K562 (cell line): Measurements from ENCODE around the gene ZNF584. TPM values are rescaled to one million over a fixed set of nuclear protein-coding genes. Genes with fewer than 3 reads are reported as not detected.

Experiments used
- GTF2E2 ChIP-seq: fragments of 200-800 bp; sonication (Bioruptor generic); IDR thresholded peaks from 2 replicates; pipeline ENCODE4 v1.6.1; 2016; ENCODE audit warnings: missing genetic modification characterization, missing compliant biosample characterization
- HDAC8 ChIP-seq: fragments of 450-650 bp; IDR thresholded peaks from 2 replicates; pipeline ENCODE4 v1.6.1; 2016; ENCODE audit warnings: mild to moderate bottlenecking, missing genetic modification characterization, moderate library complexity, missing compliant biosample characterization
- ILF3 ChIP-seq: fragments of 450-650 bp; IDR thresholded peaks from 2 replicates; pipeline ENCODE4 v1.6.1; 2018; ENCODE audit warnings: antibody characterized with exemption, mild to moderate bottlenecking, moderate library complexity, borderline replicate concordance
- L3MBTL2 ChIP-seq: fragments of 450-650 bp; IDR thresholded peaks from 2 replicates; pipeline ENCODE4 v1.6.1; 2016; ENCODE audit warnings: mild to moderate bottlenecking, moderate library complexity
- MAFG ChIP-seq: fragments of 450-650 bp; conservative IDR thresholded peaks from 2 replicates; pipeline ENCODE4 v1.6.1; 2016; ENCODE audit warnings: missing genetic modification characterization, missing compliant biosample characterization
- MBD2 ChIP-seq: sonication (generic); IDR thresholded peaks from 2 replicates; pipeline ENCODE4 v1.6.1; 2016; ENCODE audit warnings: low read depth, borderline replicate concordance
- MYC ChIP-seq, 2 experiments: fragments of 250-450 bp in 1 of 2; sonication (Bioruptor Pico) in 1 of 2; IDR thresholded peaks; 2 replicates each; pipeline versions ENCODE4 v1.5.1 to v1.6.1; 2012 to 2021; ENCODE audit warnings: low read depth in 2 of 2, borderline replicate concordance in 1 of 2, improper control_type of control experiment in 1 of 2, low read length in 1 of 2, mild to moderate bottlenecking in 1 of 2, moderate library complexity in 1 of 2
- MYNN ChIP-seq, 2 experiments: sonication (generic); formaldehyde crosslinking in 1 of 2; IDR thresholded peaks; 2 replicates each; pipeline versions ENCODE4 v1.5.0 to v1.6.1; 2016 to 2020; ENCODE audit warnings: antibody characterized with exemption in 1 of 2, missing genetic modification reagents in 1 of 2
- NFATC3 ChIP-seq: fragments of 450-650 bp; IDR thresholded peaks from 2 replicates; pipeline ENCODE4 v1.6.1; 2017; ENCODE audit warnings: mild to moderate bottlenecking
- NR3C1 ChIP-seq: sonication (generic); formaldehyde crosslinking; IDR thresholded peaks from 2 replicates; pipeline ENCODE4 v1.8.1; 2022; ENCODE audit warnings: missing genetic modification reagents
- POLR2A ChIP-seq: fragments of 450-650 bp; conservative IDR thresholded peaks from 2 replicates; pipeline ENCODE4 v1.6.1; 2016
- RBBP5 ChIP-seq: fragments of 200-600 bp; sonication (generic); IDR thresholded peaks from 2 replicates; pipeline ENCODE4 v1.6.1; 2012; ENCODE audit warnings: borderline replicate concordance, mild to moderate bottlenecking, low read length, control low read depth, inconsistent platforms; ENCODE audit not compliant: insufficient read depth, poor library complexity, severe bottlenecking
- SMC3 ChIP-seq: conservative IDR thresholded peaks from 2 replicates; pipeline ENCODE4 v1.6.1; 2011; ENCODE audit warnings: low read depth, low read length, improper control_type of control experiment; ENCODE audit not compliant: insufficient read depth
- ZNF232 ChIP-seq: sonication (generic); formaldehyde crosslinking; IDR thresholded peaks from 2 replicates; pipeline ENCODE4 v1.8.0; 2022; ENCODE audit warnings: mild to moderate bottlenecking, missing genetic modification reagents
- ZNF696 ChIP-seq: fragments of 250-450 bp; sonication (Bioruptor Pico); conservative IDR thresholded peaks from 2 replicates; pipeline ENCODE4 v1.4.0; 2020; ENCODE audit warnings: mild to moderate bottlenecking, moderate library complexity
- ZSCAN29 ChIP-seq: fragments of 450-650 bp; IDR thresholded peaks from 2 replicates; pipeline ENCODE4 v1.6.1; 2017
- polyA plus RNA-seq, 8 experiments: library from polyadenylated mRNA; depleted of rRNA in 4 of 8; stranded (reverse) in 5 of 8; unstranded in 3 of 8; fragments of >200 nt; fragmentation: Nextera tagmentation in 2 of 8; fragmentation: Illumina TruSeq in 1 of 8; extraction: Ambion mirVana in 2 of 8; extraction: Trizol in 1 of 8; gene quantifications; 2 replicates each; pipeline versions ENCODE4 v1.2.1 to v1.2.3, GENCODE V29; 2011 to 2014; ENCODE audit warnings: inconsistent platforms in 1 of 8, missing spikeins in 1 of 8
- total RNA-seq, 7 experiments: library from RNA; depleted of rRNA in 6 of 7; stranded (reverse); fragments of >200 nt in 6 of 7; fragmentation: Illumina TruSeq in 2 of 7; extraction: Trizol in 2 of 7; gene quantifications; 2 replicates each; pipeline versions ENCODE4 v1.2.1 to v1.2.3, GENCODE V29; 2011 to 2021; ENCODE audit warnings: low replicate concordance in 1 of 7
- TF ChIP-seq, protein P1 (sequence below): sonication (generic); formaldehyde crosslinking; IDR thresholded peaks from 2 replicates; pipeline ENCODE4 v1.8.0; 2023; ENCODE audit warnings: missing genetic modification reagents, mild to moderate bottlenecking, borderline replicate concordance
- TF ChIP-seq, protein P2 (sequence below), 3 experiments: fragments of 200-800 bp in 1 of 3; fragments of 250-450 bp in 1 of 3; fragments of 450-650 bp in 1 of 3; sonication (Bioruptor Pico) in 1 of 3; sonication (Bioruptor generic) in 1 of 3; formaldehyde crosslinking in 1 of 3; IDR thresholded peaks; 2 replicates each; pipeline versions ENCODE4 v1.6.1 to v1.8.0; 2016 to 2022; ENCODE audit warnings: mild to moderate bottlenecking in 2 of 3, missing genetic modification characterization in 2 of 3, missing compliant biosample characterization in 1 of 3, moderate library complexity in 1 of 3

Gene ZNF584
- total and polyA plus RNA-seq, 9 of the 15 experiments (the other 6 are each of a cell fraction or from before 2014, with no cell fraction given), result 5.8 to 43.4 (median 24.6) TPM

GRCh38 chr19:58466760-58467589 is 58.5 kb downstream of the ZNF584 start, which contains the start of gene ZNF324 (continued):
- TF ChIP-seq RBBP5 (peak; percentile 68), NR3C1 (CRISPR knock-in tag) (no peak), MAFG (no peak), MYNN (IDR thresholded peaks at IDR 0.05) (no peak), MYNN (CRISPR knock-in tag; IDR thresholded peaks at IDR 0.05) (no peak), HDAC8 (tag) (0 out of 2 replicates have a peak, but pooled peaks have one; percentile 18), NFATC3 (no peak), L3MBTL2 (peak; percentile 85), MBD2 (0 out of 2 replicates have a peak, but pooled peaks have one; percentile 13), MYC (IDR thresholded peaks at IDR 0.05; ENCODE audit: low read depth, low read length) (peak; percentile 73), MYC (CRISPR knock-in tag; IDR thresholded peaks at IDR 0.05; ENCODE audit: borderline replicate concordance, low read depth) (peak; percentile 71; the same call in 1 of the 2 replicates), POLR2A (peak; percentile 79), ILF3 (no peak), GTF2E2 (tag) (no peak), ZSCAN29 (no peak), ZNF232 (no peak), SMC3 (0 out of 2 replicates have a peak, but pooled peaks have one; percentile 18), ZNF696 (CRISPR knock-in tag) (no peak)
- TF ChIP-seq, protein P1, sequence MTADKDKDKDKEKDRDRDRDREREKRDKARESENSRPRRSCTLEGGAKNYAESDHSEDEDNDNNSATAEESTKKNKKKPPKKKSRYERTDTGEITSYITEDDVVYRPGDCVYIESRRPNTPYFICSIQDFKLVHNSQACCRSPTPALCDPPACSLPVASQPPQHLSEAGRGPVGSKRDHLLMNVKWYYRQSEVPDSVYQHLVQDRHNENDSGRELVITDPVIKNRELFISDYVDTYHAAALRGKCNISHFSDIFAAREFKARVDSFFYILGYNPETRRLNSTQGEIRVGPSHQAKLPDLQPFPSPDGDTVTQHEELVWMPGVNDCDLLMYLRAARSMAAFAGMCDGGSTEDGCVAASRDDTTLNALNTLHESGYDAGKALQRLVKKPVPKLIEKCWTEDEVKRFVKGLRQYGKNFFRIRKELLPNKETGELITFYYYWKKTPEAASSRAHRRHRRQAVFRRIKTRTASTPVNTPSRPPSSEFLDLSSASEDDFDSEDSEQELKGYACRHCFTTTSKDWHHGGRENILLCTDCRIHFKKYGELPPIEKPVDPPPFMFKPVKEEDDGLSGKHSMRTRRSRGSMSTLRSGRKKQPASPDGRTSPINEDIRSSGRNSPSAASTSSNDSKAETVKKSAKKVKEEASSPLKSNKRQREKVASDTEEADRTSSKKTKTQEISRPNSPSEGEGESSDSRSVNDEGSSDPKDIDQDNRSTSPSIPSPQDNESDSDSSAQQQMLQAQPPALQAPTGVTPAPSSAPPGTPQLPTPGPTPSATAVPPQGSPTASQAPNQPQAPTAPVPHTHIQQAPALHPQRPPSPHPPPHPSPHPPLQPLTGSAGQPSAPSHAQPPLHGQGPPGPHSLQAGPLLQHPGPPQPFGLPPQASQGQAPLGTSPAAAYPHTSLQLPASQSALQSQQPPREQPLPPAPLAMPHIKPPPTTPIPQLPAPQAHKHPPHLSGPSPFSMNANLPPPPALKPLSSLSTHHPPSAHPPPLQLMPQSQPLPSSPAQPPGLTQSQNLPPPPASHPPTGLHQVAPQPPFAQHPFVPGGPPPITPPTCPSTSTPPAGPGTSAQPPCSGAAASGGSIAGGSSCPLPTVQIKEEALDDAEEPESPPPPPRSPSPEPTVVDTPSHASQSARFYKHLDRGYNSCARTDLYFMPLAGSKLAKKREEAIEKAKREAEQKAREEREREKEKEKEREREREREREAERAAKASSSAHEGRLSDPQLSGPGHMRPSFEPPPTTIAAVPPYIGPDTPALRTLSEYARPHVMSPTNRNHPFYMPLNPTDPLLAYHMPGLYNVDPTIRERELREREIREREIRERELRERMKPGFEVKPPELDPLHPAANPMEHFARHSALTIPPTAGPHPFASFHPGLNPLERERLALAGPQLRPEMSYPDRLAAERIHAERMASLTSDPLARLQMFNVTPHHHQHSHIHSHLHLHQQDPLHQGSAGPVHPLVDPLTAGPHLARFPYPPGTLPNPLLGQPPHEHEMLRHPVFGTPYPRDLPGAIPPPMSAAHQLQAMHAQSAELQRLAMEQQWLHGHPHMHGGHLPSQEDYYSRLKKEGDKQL (CRISPR knock-in tag), result no peak
- TF ChIP-seq, protein P2, sequence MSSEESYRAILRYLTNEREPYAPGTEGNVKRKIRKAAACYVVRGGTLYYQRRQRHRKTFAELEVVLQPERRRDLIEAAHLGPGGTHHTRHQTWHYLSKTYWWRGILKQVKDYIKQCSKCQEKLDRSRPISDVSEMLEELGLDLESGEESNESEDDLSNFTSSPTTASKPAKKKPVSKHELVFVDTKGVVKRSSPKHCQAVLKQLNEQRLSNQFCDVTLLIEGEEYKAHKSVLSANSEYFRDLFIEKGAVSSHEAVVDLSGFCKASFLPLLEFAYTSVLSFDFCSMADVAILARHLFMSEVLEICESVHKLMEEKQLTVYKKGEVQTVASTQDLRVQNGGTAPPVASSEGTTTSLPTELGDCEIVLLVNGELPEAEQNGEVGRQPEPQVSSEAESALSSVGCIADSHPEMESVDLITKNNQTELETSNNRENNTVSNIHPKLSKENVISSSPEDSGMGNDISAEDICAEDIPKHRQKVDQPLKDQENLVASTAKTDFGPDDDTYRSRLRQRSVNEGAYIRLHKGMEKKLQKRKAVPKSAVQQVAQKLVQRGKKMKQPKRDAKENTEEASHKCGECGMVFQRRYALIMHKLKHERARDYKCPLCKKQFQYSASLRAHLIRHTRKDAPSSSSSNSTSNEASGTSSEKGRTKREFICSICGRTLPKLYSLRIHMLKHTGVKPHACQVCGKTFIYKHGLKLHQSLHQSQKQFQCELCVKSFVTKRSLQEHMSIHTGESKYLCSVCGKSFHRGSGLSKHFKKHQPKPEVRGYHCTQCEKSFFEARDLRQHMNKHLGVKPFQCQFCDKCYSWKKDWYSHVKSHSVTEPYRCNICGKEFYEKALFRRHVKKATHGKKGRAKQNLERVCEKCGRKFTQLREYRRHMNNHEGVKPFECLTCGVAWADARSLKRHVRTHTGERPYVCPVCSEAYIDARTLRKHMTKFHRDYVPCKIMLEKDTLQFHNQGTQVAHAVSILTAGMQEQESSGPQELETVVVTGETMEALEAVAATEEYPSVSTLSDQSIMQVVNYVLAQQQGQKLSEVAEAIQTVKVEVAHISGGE (CRISPR knock-in tag; IDR thresholded peaks at IDR 0.05), result peak in 1 of 3 experiments; percentile 83; a peak in 2 of 6 replicates
